ENCODE measurements around the gene DDX49.
"Not testable (repeated sequence)": the region's sequence is repeated elsewhere in the genome, so short reads cannot be mapped to it uniquely, and the experiment has no call there.

The DDX49 gene

DNA sequence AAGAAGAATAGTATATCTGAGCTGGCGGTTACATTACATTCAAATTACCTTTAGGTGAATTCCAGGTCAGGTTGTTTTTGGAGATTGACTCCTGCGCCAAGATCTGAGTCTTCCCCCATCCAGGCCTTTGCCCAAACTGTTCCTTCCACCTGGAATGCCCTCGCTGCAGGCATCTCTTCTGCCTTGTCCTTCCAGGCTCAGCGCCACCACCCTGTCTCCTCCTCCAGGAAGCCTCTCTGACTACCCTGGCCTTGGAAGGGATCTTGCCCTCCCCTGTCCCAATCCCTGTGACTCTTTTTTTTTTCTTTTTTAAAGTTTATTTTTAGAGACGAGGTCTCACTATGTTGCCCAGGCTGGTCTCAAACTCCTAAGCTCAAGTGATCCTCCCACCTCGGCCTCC lies 23.2 kb downstream of the DDX49 start:
- no peak for DNase-seq (ENCODE audit: low spot score)

DNA sequence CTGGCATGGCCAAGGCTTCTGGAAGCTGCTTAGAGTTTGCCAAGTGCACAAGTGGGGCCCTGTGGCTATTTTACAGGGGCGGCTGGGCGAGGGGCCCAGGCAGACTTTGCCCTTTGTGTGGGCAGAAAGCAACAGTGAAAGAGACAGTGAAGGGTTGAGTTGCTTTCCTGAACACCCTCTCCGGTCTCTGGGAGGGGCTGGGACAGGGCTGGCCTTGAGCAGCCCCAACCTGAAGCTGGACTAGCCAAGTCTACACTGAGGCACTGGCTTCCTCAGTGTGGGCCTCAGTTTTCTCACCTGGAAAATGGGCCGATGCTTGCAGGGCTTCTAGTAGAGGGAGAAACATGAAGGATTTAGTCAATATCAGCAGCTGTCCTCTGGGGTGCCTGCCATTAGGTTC lies 23.9 kb downstream of the DDX49 start:
- no peak for DNase-seq (ENCODE audit: low spot score)

DNA sequence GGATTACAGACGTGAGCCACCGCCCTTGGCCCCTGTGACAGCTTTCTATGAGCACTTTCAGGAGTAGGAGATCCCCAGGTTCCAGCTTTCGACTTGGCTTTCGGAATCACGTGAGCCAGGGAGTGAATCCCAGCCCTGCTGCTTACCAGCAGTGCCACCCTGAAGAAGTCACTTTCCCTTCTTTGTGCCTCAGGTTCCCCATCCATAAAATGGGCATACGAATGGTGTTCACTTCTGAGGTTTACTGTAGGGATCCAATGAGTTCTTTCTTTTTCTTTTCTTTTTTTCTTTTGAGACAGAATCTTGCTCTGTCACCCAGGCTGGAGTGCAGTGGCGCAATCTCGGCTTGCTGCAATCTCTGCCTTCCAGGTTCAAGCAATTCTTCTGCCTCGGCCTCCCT lies 25.8 kb downstream of the DDX49 start:
- no peak for DNase-seq (ENCODE audit: low spot score)

GRCh38 chr19:18946335-18946734 lies 26.8 kb downstream of the DDX49 start:
- no peak for DNase-seq (ENCODE audit: low spot score)

DNA sequence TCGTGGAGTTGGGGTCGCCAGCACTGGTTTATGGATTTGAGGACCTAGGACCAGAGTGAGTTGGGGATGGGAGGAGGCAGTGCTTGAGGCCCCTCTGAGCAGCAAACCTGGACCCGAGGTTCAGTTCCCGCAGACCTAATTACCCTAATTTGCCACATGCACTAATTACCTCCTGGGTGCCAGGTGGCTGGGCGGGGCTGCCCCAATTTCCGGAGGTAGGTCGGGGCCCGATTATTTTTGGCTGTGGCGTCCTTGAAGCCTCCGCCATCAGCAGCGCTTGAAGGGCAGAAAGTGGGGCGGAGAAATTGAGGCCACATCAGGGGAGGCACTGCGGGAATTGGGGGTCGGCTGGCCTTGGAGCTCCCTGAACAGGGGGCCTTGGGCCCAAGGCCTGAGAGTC lies 27.4 kb downstream of the DDX49 start:
- no peak for DNase-seq (ENCODE audit: low spot score)

GRCh38 chr19:18948075-18948975 lies 28.8 kb downstream of the DDX49 start:
- DNase-seq (ENCODE audit: low spot score): no peak

GRCh38 chr19:18948976-18949356 lies 29.5 kb downstream of the DDX49 start:
- no peak for DNase-seq (ENCODE audit: low spot score)

DNA sequence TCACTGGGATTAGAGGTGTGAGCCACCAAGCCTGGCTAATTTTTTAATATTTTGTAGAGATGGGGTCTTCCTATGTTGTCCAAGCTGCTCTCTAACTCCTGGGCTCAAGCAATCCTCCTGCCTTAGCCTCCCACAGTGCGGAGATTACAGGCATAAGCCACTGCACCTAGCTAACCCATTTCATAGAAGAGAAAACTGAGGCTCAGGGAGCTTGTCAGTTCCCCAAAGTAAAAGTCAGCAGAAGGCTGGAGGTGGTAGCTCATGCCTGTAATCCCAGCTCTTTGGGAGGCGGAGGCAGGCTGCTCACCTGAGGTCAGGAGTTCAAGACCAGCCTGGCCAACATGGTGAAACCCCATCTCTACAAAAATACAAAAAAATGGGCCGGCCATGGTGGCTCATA lies 30.3 kb downstream of the DDX49 start:
- DNase-seq (ENCODE audit: low spot score): no peak

DNA sequence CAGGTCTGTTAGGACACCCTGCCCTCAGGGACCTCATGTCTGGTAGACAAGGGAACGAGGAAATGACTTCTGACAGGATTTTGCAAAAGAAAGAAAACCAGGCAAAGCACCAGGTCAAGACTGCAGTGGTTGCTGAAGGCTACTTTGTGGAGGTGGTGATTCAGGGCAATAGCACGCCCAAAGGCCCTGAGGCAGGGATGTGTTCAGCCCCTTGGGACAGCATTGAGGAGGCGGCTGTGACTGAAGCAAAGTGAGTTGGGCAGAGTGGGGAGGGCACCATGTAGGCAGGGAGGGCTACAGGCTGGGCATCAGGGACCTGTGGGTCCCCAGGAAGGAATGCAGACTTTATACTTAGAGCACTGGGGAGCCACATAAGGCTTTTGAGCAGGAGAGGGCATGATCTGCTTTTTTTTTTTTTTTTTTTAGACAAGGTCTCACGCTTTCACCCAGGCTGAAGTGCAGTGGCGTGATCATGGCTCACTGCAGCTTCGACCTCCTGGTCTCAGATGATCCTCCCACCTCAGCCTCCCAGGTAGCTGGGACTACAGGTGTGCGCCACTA lies 32.3 kb downstream of the DDX49 start:
- DNase-seq (ENCODE audit: low spot score): no peak

DNA sequence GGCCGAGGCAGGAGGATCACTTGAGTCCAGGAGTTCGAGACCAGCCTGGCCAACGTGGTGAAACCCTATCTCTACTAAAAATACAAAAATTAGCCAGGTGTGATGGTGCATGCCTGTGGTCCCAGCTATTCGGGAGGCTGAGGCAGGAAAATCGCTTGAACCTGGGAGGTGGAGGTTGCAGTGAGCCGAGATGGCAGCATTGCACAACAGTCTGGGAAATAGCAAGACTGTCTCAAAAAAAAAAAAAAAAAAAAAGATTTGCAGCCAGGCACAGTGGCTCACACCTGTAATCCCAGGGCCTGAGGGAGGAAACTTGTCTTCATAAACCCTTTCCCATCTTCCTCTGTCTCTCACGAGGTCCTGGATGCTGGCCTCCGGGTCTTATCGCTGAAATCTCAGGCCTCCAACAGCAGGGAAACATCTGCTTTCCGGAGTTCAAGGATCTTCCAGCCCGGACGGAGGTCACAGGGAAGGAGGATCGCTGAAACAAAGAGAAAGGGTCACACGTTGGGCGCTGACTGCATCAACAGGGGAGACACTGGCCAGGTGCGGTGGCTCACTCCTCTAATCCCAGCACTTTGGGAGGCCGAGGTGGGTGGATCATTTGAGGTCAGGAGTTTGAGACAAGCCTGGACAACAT lies 33.0 kb downstream of the DDX49 start:
- not testable (repeated sequence) for DNase-seq (ENCODE audit: low spot score)

DNA sequence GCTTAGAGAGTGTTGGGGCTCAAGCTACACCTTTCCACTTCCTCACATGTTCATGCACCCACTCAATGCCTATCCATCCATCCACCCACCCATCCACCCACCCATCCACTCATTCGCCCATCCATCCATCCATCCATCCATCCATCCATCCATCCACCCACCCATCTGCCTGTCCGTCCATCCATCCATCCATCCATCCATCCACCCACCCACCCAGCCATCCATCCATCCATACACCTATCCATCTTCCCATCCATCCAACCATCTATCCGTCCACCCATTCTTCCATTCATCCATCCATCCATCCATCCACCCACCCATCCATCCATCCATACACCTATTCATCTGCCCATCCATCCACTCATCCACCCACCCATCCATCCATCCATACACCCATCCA lies 34.6 kb downstream of the DDX49 start:
- DNase-seq (ENCODE audit: low spot score): no peak

GRCh38 chr19:18955042-18955441 lies 35.5 kb downstream of the DDX49 start:
- DNase-seq (ENCODE audit: low spot score): no peak

DNA sequence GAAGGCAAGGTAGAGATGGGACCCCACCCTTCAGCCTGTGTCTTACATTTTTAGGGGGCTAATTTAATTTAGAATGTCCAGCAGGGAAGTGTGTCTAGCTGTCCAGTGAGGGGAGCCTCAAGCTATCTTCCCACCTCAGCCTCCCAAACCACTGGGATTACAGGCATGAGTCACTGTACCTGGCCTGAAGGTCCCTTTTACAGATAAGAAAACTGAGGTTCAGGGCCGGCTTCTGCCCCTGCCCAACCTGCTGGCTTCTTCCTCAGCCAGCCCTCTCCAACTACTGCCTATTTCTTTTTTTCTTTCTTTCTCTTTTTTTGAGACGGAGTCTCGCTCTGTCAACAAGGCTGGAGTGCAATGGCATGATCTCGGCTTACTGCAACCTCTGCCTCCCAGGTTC lies 40.9 kb downstream of the DDX49 start:
- no peak for DNase-seq (ENCODE audit: low spot score)

- DNase-seq (ENCODE audit: low spot score): no peak
Measured at GRCh38 chr19:18961767-18962620, 42.5 kb downstream of the DDX49 start.

DNA sequence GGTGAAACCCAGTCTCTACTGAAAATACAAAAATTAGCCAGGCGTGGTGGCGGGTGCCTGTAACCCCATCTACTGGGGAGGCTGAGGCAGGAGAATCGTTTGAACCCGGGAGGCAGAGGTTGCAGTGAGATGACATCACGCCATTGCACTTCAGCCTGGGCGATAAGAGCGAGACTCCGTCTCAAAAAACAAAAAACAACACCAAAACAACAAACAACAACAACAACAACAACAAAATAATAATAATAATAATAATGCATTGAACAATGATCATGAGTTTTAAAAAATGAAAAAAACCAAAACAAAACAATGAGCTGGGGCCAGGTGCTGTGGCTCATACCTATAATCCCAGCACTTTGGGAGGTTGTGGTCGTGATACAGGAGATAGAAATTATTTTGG lies 44.6 kb downstream of the DDX49 start:
- no peak for DNase-seq (ENCODE audit: low spot score)

- DNase-seq (ENCODE audit: low spot score): no peak
Measured at GRCh38 chr19:18966307-18966706, 46.8 kb downstream of the DDX49 start.

DNA sequence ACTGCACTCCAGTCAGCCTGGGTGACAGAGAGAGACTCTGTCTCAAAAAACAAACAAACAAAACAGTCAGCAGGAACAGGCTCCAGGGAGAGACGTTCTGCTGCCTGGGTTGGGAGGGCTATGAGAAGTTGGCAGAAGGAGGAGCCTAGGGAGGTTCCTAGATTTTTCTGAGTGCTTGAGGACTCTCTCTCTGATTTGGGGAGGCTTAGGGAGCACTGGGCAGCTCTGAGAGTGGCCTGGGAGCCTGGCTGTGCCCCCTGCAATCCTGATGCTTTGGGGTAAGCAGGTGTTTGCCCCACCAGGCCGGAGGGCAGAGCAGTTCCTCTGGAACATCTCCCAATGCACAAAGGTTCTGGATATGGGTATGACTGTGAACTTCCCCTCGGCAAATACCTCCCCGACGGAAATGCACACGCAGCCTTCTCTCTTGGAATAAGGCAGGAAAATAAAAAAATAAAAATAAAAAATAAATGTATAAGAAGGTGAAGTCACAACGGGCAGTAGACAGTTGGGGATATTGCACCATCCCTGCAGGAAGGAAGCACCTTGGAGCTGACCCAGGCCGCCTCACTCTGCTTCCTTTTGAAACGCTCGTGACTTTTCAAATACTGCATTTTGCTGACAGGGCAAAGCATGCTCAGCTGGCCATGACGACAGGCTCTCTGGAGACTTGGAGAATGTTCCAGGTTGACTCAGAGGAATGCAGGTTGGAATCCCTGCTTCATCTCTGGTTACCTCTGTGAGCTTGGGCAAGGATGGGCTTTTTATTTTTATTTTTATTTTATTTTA lies 48.0 kb downstream of the DDX49 start:
- no peak for DNase-seq (ENCODE audit: low spot score)

GRCh38 chr19:18969931-18970659 lies 50.6 kb downstream of the DDX49 start:
- no peak for DNase-seq (ENCODE audit: low spot score)

GRCh38 chr19:18972301-18972811 lies 52.8 kb downstream of the DDX49 start:
- no peak for DNase-seq (ENCODE audit: low spot score)

GRCh38 chr19:18972851-18973250 lies 53.3 kb downstream of the DDX49 start:
- DNase-seq (ENCODE audit: low spot score): no peak

DNA sequence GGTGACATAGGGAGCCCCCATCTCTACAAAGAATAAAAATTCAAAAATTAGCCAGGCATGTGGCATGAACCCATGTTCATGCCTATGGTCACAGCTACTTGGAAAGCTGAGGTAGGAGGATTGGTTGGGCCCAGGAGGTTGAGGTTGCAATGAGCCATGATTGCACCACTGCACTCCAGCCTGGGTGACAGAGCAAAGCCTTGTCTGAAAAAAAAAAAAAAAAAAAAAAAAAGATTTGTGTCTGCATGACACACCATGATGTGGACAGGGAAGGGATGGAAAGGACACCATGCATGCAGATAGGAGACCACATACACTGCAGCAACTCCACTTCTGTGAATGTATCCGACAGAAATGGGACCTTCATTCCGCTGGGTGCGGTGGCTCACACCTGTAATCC lies 55.5 kb downstream of the DDX49 start:
- no peak for DNase-seq (ENCODE audit: low spot score)

Measured in CD4-positive, alpha-beta T cell treated with Interleukin-6 at 100 ng/mL for 8 hours (primary cell).